ENCODE results near the gene UTP20.

The UTP20 gene

DNA sequence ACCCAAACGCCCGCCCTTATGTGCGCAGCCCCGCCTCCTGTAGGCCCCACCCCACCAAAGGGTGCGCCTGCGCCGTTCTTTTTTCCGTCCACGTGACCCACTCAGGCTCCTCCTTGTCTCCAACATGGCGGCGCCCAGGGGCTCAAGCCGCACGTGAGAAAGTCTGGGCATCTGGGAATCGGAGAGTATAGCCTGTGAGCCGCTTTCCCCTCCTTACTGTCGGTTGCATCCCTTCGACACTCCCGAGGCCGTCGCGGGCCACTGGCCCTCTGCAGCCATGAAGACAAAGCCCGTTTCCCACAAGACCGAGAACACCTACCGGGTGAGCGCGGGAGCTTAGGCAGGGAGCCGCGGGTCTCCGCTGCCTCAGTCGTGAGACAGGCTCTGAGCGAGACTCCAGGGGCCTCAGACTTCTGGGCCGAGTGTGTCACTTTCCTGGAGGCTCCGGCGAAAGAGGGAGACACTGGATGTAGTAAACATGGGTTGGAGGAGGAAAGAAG lies at the start of gene UTP20:
UTP20 (plus strand) TSS at position 100 of the 500 bp plus-strand sequence; CDS start at position 278, 178 bp downstream.
- DNase-seq: peak; percentile 87

- DNase-seq: no peak
These were observed 49.4 kb upstream of the UTP20 start for GRCh38 chr12:101230547-101230946.

DNA sequence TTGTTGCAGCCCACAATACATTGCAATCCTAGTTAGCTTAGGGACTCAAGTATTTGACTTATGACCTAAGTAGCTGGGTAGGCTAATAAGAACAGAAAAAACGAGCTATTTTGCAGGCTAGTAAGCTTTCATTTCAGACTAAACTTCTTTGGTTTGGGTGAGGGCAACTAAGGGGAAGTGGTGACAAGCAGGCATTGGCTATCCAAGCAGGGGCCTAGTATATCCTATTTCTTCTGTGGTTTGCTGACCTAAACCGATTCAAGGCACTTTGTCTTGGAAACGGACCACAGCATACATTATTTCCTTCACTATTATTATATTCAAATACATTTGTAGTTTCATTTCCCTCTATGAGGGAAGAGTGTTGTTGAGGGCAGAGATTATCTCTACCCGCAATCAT lies 48.3 kb upstream of the UTP20 start:
- DNase-seq: no peak

DNA sequence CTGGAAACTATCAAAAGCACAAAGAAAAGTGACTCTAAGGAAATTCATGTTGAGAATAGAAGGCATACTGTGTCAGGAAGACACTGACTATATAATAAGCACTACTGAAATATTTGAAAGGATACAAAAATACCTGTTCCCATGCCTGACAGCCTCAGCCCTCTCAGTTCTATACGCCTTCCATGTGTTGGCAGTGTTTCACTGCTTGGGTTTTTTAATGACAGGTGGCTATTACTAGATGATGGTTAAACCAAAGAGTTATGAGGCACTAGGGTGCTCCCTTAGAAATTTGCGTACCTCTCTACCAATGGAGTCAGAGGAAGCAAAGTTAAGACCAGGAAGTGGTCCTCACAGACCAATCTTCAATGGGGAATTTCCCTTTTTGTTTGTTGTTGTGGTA lies 44.2 kb upstream of the UTP20 start:
- DNase-seq: no peak

DNA sequence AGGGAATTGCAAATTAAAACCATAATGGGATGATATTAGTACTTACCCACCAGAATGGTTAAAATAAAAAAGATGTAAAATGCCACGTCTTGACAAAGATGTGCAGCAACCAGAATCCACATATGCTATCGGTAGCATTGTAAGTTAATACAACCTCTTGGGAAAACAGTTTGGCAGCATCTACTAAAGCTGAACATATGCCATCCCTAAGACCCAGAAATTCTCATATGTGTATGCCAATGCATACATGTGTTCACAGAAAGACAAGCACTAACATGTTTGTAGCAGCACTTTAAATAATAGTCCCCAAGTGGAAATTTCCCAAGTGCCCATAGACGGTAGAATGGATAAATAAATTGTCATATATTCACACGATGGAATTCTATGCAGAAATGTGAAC lies 41.6 kb upstream of the UTP20 start:
- no peak for DNase-seq

DNA sequence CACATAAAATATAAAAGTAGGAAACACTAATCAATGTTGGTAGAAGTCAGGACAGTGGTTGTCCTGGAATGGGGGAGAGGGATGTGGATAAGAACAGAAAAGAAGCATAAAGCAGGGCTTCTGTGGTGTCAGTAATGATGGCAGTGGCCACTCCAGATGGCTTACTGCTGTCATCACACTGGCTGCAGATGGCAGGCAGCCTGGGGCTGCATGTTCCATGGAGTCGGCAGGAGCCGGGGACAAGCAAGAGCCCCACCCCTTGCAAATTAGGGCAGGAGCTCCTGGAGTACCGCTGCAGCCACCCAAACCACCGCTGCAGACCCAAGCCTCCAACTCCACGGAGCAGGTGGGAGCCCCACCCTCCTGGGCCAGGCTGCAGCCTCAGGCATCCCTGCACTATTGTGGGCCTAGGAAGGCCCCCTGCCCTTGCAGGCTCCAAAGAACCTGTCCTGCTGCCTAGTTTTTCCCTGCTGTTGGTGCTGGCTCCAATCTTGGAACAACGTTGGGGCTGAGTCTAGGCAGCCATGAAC lies 41.0 kb upstream of the UTP20 start:
- no peak for DNase-seq

- DNase-seq: no peak
These were observed 36.8 kb upstream of the UTP20 start for GRCh38 chr12:101243074-101243473.

DNA sequence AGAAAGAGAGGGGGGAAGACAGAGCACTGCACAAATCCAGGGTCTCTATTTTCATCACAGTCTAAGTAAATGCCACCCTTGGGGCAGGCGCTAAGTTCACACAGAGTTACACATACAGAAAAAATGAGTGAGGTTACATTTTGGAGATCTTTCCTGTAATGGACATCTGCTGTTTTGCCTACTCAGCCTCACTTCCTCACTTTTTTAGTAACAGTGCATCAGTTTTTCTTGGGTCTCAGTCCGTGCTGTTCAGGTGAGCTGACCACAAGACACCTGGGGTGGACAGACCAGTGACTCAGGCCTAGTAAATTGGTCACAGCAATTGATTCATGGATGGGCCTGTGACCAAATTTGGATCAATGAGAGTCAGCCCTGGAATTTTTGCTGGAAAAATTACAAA lies 36.3 kb upstream of the UTP20 start:
- no peak for DNase-seq

GRCh38 chr12:101256266-101256665 lies 23.6 kb upstream of the UTP20 start:
- no peak for DNase-seq

GRCh38 chr12:101257357-101257756 lies 22.5 kb upstream of the UTP20 start:
- no peak for DNase-seq

- no peak for DNase-seq
These were observed 12.8 kb upstream of the UTP20 start for GRCh38 chr12:101267111-101267510.

- no peak for DNase-seq
These were observed 3.5 kb upstream of the UTP20 start for GRCh38 chr12:101276433-101276832.

GRCh38 chr12:101277443-101277842 lies 2.5 kb upstream of the UTP20 start:
- no peak for DNase-seq

DNA sequence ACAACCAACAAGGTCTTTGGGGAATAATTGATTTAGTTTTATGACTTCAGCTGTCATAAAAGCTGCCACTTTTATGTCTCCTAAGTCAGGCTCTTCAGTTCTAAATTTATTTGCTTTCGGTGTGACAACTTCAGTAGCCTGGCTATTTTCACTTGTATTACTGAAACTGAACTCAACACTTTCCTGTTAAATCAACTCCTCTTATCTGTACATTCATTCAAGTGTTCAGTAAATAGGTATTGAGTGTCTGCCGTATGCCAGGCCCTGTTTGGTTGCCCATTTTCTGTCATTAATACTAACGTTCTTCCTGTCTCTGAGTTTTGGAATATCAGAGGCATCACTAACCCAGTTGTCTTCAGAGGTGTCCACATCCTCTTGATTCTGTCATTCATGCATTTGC lies 7.5 kb downstream of the UTP20 start:
- no peak for DNase-seq

DNA sequence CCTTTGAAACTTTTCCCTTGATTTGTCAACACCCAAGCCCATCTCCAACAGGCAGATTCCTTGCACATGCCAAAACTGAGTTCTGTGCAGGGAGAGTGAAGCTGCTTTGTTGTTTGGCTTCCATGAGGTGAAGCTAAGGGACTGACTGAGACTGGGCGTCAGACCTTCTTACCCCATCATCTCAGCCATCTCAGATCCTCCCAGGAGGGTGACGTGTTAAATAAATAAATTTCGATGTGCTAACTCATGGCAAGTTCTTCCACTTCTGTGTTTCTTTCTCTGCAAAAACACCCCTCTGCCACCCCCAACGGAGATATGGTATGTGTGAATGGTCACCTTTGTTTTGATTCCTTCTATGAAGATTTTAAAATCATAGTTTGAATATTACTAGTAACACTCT lies 17.8 kb downstream of the UTP20 start:
- no peak for DNase-seq

DNA sequence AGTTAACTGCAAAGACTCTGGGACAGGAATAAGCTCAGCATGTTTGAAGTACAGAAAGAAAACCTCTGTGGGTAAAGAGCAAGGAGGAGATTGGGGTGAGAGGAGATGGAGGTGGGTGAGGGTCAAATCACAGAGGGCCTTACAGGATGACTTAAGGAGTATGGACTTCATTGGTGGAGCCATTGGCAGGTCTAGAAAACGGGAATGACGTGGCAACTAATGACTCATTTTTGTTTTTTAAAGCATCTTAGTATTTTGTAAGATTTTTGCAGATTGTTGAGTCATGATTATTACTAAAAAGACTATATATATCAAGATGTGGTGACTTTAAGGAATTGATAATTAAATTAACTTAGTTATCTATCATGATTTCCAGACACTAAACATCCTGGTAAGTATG lies 18.5 kb downstream of the UTP20 start:
- DNase-seq: no peak

- DNase-seq: no peak
These were observed 19.4 kb downstream of the UTP20 start for GRCh38 chr12:101299346-101299745.

GRCh38 chr12:101299931-101300330 lies 20.0 kb downstream of the UTP20 start:
- no peak for DNase-seq

GRCh38 chr12:101302741-101303140 lies 22.8 kb downstream of the UTP20 start:
- DNase-seq: no peak

- no peak for DNase-seq
These were observed 25.4 kb downstream of the UTP20 start for GRCh38 chr12:101305226-101305779.

DNA sequence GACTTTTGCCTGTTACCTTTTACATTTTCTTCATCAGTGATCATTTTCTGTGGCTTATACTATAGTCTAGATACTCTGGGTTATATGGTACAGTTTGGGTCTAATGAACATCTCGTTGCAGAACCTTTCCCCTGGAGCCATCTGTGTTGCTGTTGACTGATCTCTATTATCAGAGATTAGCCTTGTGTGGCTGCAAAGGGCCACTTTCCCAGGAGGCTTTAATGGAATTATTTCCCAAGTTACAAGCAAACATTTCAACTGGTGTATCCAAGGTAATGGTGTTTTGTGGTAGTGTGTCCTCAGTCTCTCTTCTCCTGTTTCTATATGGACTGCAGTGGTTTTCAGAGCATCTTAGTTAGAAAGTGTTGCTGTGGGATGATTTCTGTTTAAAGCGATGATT lies 25.9 kb downstream of the UTP20 start:
- no peak for DNase-seq

GRCh38 chr12:101322480-101322879 lies 42.6 kb downstream of the UTP20 start:
- no peak for DNase-seq

DNA sequence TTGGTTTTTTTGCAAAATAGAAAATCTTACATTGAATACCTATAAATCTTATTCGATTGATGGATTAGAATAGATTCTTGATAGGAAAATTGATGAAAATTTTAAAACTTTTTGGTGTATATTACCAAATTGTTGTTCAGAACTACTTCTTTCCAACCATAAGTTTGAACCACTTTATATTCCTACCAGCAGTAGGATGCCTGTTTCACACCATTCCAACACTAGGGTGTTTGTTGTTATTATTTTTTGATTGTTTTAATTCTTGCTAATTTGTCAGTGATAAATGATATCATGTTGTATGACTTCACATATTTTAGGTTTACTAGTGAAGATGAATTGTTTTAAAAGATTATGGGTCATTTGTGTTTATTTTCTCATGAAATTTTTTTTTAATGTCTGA lies 43.4 kb downstream of the UTP20 start:
- no peak for DNase-seq

DNA sequence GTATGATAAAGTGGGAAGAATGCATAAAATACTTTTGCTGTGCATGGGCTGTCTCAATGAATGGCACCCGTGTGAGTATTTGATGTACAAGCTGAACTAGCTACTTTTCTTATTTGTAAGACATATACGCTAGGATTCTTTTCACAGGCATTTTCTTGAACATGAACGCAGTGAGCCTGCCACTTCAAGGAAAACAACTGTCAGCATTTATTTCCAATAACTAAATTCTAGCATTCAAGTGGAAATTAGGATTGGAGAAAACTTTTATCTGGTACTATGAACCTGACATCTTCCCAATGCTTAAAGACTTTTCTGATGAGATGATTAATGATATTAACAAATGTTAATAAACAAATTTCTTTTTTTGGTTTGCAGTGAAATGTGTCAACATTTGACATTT lies 45.7 kb downstream of the UTP20 start:
- DNase-seq: no peak

GRCh38 chr12:101327051-101327450 lies 47.1 kb downstream of the UTP20 start:
- no peak for DNase-seq
